ENCODE measurements around the gene COLEC11.

Gene COLEC11

GRCh38 chr2:3683748-3684454 is 89.0 kb downstream of the COLEC11 start:
- no peak for DNase-seq (ENCODE audit: low spot score in 2 of 2)
- in situ Hi-C loops (cut with MboI; ENCODE audit: low sequenced_read_pairs) = no loop called here
- H3K9me3 ChIP-seq = no peaks in the 10 kb centered on the region
- no peaks in the 10 kb centered on the region for H3K36me3 ChIP-seq (replicated peaks)
- H3K27me3 ChIP-seq (ENCODE audit: low read depth) = no peaks in the 10 kb centered on the region
- H3K4me1 ChIP-seq = no peaks in the 10 kb centered on the region
- no peak overlapping the region for H3K4me3 ChIP-seq

- H3K9me3 ChIP-seq = no peaks in the 10 kb centered on the region
- no peak for DNase-seq (ENCODE audit: low spot score in 2 of 2)
- in situ Hi-C loops (cut with MboI; ENCODE audit: low sequenced_read_pairs) = no loop called here
- H3K4me1 ChIP-seq = no peaks in the 10 kb centered on the region
- no peak overlapping the region for H3K4me3 ChIP-seq
- H3K36me3 ChIP-seq (replicated peaks) = no peaks in the 10 kb centered on the region
- H3K27me3 ChIP-seq (ENCODE audit: low read depth) = 0 out of 2 replicates have a peak, but pooled peaks cover 2% of the 10 kb centered on the region
These were observed 95.3 kb downstream of the COLEC11 start for GRCh38 chr2:3689998-3690748.

GRCh38 chr2:3692375-3692774 is 97.5 kb downstream of the COLEC11 start:
- no peaks in the 10 kb centered on the region for H3K4me1 ChIP-seq
- 0 out of 2 replicates have a peak, but pooled peaks cover 2% of the 10 kb centered on the region for H3K27me3 ChIP-seq (ENCODE audit: low read depth)
- peak in 1 of 2 experiments; percentile 7 for DNase-seq (ENCODE audit: low spot score in 2 of 2)
- no peaks in the 10 kb centered on the region for H3K36me3 ChIP-seq (replicated peaks)
- H3K9me3 ChIP-seq = no peaks in the 10 kb centered on the region
- in situ Hi-C loops (cut with MboI; ENCODE audit: low sequenced_read_pairs) = no loop called here
- H3K4me3 ChIP-seq = no peak overlapping the region

All from HAP-1 (cell line).